GM23338 (cell line): ENCODE measurements around the gene NENF. TPM values are rescaled to one million over a fixed set of nuclear protein-coding genes. Genes with fewer than 3 reads are reported as not detected.

ENCODE experiments used
- ATAC-seq: fragments of 200-7000 bp; cut with Tn5 transposase; 3 replicates; pipeline ENCODE4 v1.9.1; 2020
- DNase-seq: peaks from one replicate; pipeline ENCODE4 v3.0.0-alpha.2; 2015; ENCODE audit warnings: low spot score
- H2AFZ ChIP-seq: fragments of 200-600 bp; sonication (generic); 2 replicates; pipeline ENCODE4 v1.8.0; 2016; ENCODE audit warnings: antibody characterized with exemption, mild to moderate bottlenecking, moderate library complexity
- H3F3A ChIP-seq: fragments of 200-600 bp; sonication (generic); replicated peaks from 2 replicates; pipeline ENCODE4 v1.8.0; 2017; ENCODE audit warnings: antibody characterized with exemption, mixed run types, low read depth
- H3K27ac ChIP-seq: fragments of 200-600 bp; sonication (generic); 2 replicates; pipeline ENCODE4 v1.6.1; 2016; ENCODE audit warnings: low read depth
- H3K27me3 ChIP-seq: fragments of 200-600 bp; sonication (generic); 2 replicates; pipeline ENCODE4 v1.8.0; 2016; ENCODE audit warnings: mild to moderate bottlenecking, mixed run types, moderate library complexity; ENCODE audit not compliant: insufficient read depth
- H3K36me3 ChIP-seq: fragments of 200-600 bp; sonication (generic); 2 replicates; pipeline ENCODE4 v1.8.0; 2016; ENCODE audit warnings: mild to moderate bottlenecking; ENCODE audit not compliant: insufficient read depth
- H3K4me1 ChIP-seq: fragments of 200-600 bp; sonication (generic); 2 replicates; pipeline ENCODE4 v1.8.0; 2016; ENCODE audit warnings: mild to moderate bottlenecking, moderate library complexity; ENCODE audit not compliant: insufficient read depth
- H3K4me2 ChIP-seq: fragments of 200-600 bp; sonication (generic); 2 replicates; pipeline ENCODE4 v1.7.1; 2017; ENCODE audit warnings: mixed run types
- H3K4me3 ChIP-seq: fragments of 200-600 bp; sonication (generic); 2 replicates; pipeline ENCODE4 v1.6.1; 2016; ENCODE audit warnings: mixed run types
- H3K79me2 ChIP-seq: fragments of 200-600 bp; sonication (generic); replicated peaks from 2 replicates; pipeline ENCODE4 v1.8.0; 2017; ENCODE audit warnings: mild to moderate bottlenecking; ENCODE audit not compliant: insufficient read depth
- H3K9me2 ChIP-seq: fragments of 200-600 bp; sonication (generic); 2 replicates; pipeline ENCODE4 v1.8.0; 2017; ENCODE audit not compliant: insufficient read depth
- H4K20me1 ChIP-seq: fragments of 200-600 bp; sonication (generic); replicated peaks from 2 replicates; pipeline ENCODE4 v1.8.0; 2017; ENCODE audit warnings: mild to moderate bottlenecking; ENCODE audit not compliant: insufficient read depth
- H3K27ac Mint-ChIP-seq: 2 replicates; pipeline ENCODE4 v1.8.0; 2020; ENCODE audit warnings: inconsistent platforms, mild to moderate bottlenecking, moderate library complexity, mixed read lengths
- H3K27me3 Mint-ChIP-seq: 3 replicates; pipeline ENCODE4 v1.8.0; 2022; ENCODE audit warnings: low read depth, mild to moderate bottlenecking, moderate library complexity, mixed read lengths, inconsistent platforms; ENCODE audit not compliant: insufficient read depth, poor library complexity
- H3K36me3 Mint-ChIP-seq: 3 replicates; pipeline ENCODE4 v1.8.0; 2021; ENCODE audit warnings: low read depth, mild to moderate bottlenecking, inconsistent platforms, moderate library complexity, mixed read lengths
- H3K4me1 Mint-ChIP-seq: 3 replicates; pipeline ENCODE4 v1.8.0; 2020; ENCODE audit warnings: mild to moderate bottlenecking, inconsistent platforms, mixed read lengths
- H3K4me3 Mint-ChIP-seq: 3 replicates; pipeline ENCODE4 v1.8.0; 2021; ENCODE audit warnings: moderate library complexity, mild to moderate bottlenecking, inconsistent platforms, mixed read lengths
- H3K9me3 Mint-ChIP-seq: 3 replicates; pipeline ENCODE4 v1.8.0; 2020; ENCODE audit warnings: moderate library complexity, mild to moderate bottlenecking, inconsistent platforms, mixed read lengths
- EZH2 ChIP-seq: fragments of 200-600 bp; sonication (generic); IDR thresholded peaks from one replicate; pipeline ENCODE4 v1.8.0; 2017; ENCODE audit warnings: antibody characterized with exemption, mild to moderate bottlenecking, low read depth; ENCODE audit not compliant: unreplicated experiment
- EZH2phosphoT487 ChIP-seq: fragments of 200-600 bp; sonication (generic); IDR thresholded peaks from one replicate; pipeline ENCODE4 v1.8.1; 2018; ENCODE audit warnings: antibody characterized with exemption; ENCODE audit not compliant: unreplicated experiment
- JUNB ChIP-seq: IDR thresholded peaks from one replicate; pipeline ENCODE4 v1.6.1; 2016; ENCODE audit warnings: antibody characterized with exemption; ENCODE audit not compliant: unreplicated experiment
- POLR2AphosphoS5 ChIP-seq: IDR thresholded peaks from 2 replicates; pipeline ENCODE4 v1.6.1; 2016; ENCODE audit warnings: antibody characterized with exemption, low read depth
- REST ChIP-seq: IDR thresholded peaks from one replicate; pipeline ENCODE4 v1.6.1; 2018; ENCODE audit warnings: antibody characterized with exemption; ENCODE audit not compliant: unreplicated experiment
- STAT1 ChIP-seq: IDR thresholded peaks from one replicate; pipeline ENCODE4 v1.6.1; 2016; ENCODE audit warnings: antibody characterized with exemption; ENCODE audit not compliant: unreplicated experiment
- ZNF114 ChIP-seq: fragments of 250-450 bp; sonication (Bioruptor Pico); IDR thresholded peaks from 2 replicates; pipeline ENCODE4 v1.5.0; 2020; ENCODE audit warnings: mild to moderate bottlenecking, moderate library complexity
- ZNF331 ChIP-seq: fragments of 250-450 bp; sonication (Bioruptor Pico); IDR thresholded peaks from 2 replicates; pipeline ENCODE4 v1.5.0; 2020; ENCODE audit warnings: low read depth, mild to moderate bottlenecking, moderate library complexity
- polyA plus RNA-seq: library from polyadenylated mRNA; unstranded; fragments of >200 nt; fragmentation: Nextera tagmentation; extraction: Ambion mirVana; gene quantifications from 2 replicates; pipeline ENCODE4 v1.2.1, GENCODE V29; 2016
- total RNA-seq: library from RNA; depleted of rRNA; stranded (reverse); fragments of >200 nt; shearing (Covaris generic); gene quantifications from 2 replicates; pipeline ENCODE4 v1.2.3, GENCODE V29; 2014

The NENF gene
- total and polyA plus RNA-seq, 2 experiments from 2014 or later, result 27.6 to 60.7 TPM

- H3K27ac Mint-ChIP-seq, result no peak overlapping the region
- no peaks in the 10 kb centered on the region for H3F3A ChIP-seq
- TF ChIP-seq EZH2, result no peak
- TF ChIP-seq POLR2AphosphoS5, result no peak
- TF ChIP-seq ZNF114, result no peak
- no peak for TF ChIP-seq ZNF331 (CRISPR knock-in tag)
- TF ChIP-seq JUNB, result no peak
- TF ChIP-seq STAT1, result no peak
- no peak for TF ChIP-seq EZH2phosphoT487
- no peak for TF ChIP-seq REST
These were observed 9.7 kb downstream of the NENF start for GRCh38 chr1:212442408-212442807.

GRCh38 chr1:212446333-212446732 is 13.6 kb downstream of the NENF start:
- Histone ChIP-seq H3K4me1 (no peaks in the 10 kb centered on the region), H3K9me2 (no peaks in the 10 kb centered on the region), H4K20me1 (no peaks in the 10 kb centered on the region), H2AFZ (no peak overlapping the region), H3K4me2 (no peak overlapping the region), H3K4me3 (no peak overlapping the region), H3K36me3 (no peaks in the 10 kb centered on the region), H3K79me2 (no peaks in the 10 kb centered on the region), H3K27ac (no peak overlapping the region), H3K27me3 (no peaks in the 10 kb centered on the region), H3F3A (no peaks in the 10 kb centered on the region)
- TF ChIP-seq REST, result no peak
- Mint-ChIP-seq H3K4me1 (no peaks in the 10 kb centered on the region; the same call in 2 of the 3 replicates), H3K27ac (no peak overlapping the region), H3K27me3 (peaks cover 8% of the 10 kb centered on the region), H3K9me3 (no peaks in the 10 kb centered on the region), H3K36me3 (no peaks in the 10 kb centered on the region), H3K4me3 (no peak overlapping the region)
- DNase-seq (no peak), ATAC-seq (no peak)

More at GRCh38 chr1:212442408-212442807, 9.7 kb downstream of the NENF start:
- Histone ChIP-seq H3K27me3 (no peaks in the 10 kb centered on the region), H4K20me1 (no peaks in the 10 kb centered on the region), H3K9me2 (no peaks in the 10 kb centered on the region), H3K4me2 (no peak overlapping the region), H3K36me3 (no peaks in the 10 kb centered on the region), H2AFZ (no peak overlapping the region), H3K4me3 (no peak overlapping the region), H3K79me2 (no peaks in the 10 kb centered on the region; the same call in 1 of the 2 replicates), H3K27ac (no peak overlapping the region), H3K4me1 (no peaks in the 10 kb centered on the region)
- Mint-ChIP-seq H3K4me3 (no peak overlapping the region), H3K9me3 (no peaks in the 10 kb centered on the region), H3K4me1 (no peaks in the 10 kb centered on the region), H3K27me3 (peaks cover 8% of the 10 kb centered on the region), H3K36me3 (no peaks in the 10 kb centered on the region)
- no peak for ATAC-seq
- no peak for DNase-seq
